ENCODE results near the gene TIMM8A. TPM values are rescaled to one million over a fixed set of nuclear protein-coding genes. Genes with fewer than 3 reads are reported as not detected.

Gene TIMM8A
- total RNA-seq, 2 donors from 2014 or later, result 4.0 to 4.9 TPM

DNA sequence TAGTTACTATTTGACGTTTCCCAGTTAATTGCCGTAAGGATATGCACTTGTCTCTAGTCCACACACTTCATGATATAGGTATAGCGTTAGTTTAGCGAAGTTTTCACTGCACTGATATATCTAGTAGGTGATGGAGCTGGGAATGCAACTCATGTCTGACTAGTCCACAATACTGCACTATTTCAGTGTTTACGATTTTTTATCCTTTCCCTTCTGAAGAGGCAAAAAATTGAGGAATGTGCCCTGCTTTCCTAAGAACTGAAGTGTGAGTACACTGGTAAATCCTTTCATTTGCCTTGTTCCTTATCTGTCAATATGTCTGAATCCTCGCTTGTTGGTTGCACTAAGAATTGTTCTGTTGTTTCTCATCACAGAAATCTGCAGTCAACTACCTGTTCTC lies 43.3 kb upstream of the TIMM8A start:
- WGBS, result 35% methylated on average over 6 of the region's 6 CpGs
- intact Hi-C loops (cut with DNase I), result no loop called here

DNA sequence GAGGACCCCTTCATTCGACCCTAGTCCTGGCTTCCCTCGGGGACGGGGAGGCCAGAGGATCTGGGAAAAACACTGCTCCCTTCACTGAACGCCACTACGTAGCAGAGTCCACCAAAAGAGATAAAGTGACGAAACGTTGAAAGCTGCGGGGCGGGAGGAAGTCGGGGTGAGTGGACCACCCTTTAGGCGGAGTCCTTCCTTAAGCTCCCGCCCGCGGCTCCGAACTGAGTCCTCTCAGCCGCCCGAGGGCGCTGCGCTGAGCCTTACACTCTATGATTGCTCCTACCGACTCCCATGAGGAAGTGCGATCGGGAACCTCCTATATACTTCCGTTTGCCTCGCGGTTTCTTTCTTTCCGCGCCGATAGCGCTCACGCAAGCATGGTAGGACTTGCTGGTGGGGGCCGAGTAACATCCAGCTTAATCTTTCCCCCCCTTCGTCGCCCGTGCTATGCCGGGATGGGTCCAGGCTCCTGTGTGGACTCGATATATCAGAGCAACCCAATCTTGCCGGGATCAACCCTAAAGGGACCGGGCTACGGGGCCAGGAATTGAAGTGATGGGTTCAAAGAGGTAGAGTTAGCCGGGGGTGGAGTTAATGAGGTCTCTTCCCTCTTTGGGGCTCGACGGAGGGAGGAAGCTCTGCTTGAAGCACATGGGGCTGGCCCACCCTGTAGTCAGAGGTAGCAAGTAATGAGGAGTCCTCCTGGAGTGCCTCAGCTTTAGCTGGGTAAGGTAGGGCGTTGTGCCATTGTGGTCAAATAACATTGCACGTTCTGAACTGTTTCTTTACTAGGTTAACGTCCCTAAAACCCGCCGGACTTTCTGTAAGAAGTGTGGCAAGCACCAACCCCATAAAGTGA lies 42.4 kb upstream of the TIMM8A start, which contains the start of gene RPL36A:
Gene RPL36A (plus strand): TSS at position 348 of the 862 bp plus-strand sequence. CDS start 33 bp downstream, at position 381.
- intact Hi-C loops (cut with DNase I), result no loop called here
- WGBS, result 1% methylated on average over 33 of the region's 47 CpGs
- TF ChIP-seq POLR2AphosphoS5 (IDR thresholded peaks at IDR 0.05) (peak; percentile 91), POLR2A (IDR thresholded peaks at IDR 0.05) (peak; percentile 52)
- TF ChIP-seq, protein P1, sequence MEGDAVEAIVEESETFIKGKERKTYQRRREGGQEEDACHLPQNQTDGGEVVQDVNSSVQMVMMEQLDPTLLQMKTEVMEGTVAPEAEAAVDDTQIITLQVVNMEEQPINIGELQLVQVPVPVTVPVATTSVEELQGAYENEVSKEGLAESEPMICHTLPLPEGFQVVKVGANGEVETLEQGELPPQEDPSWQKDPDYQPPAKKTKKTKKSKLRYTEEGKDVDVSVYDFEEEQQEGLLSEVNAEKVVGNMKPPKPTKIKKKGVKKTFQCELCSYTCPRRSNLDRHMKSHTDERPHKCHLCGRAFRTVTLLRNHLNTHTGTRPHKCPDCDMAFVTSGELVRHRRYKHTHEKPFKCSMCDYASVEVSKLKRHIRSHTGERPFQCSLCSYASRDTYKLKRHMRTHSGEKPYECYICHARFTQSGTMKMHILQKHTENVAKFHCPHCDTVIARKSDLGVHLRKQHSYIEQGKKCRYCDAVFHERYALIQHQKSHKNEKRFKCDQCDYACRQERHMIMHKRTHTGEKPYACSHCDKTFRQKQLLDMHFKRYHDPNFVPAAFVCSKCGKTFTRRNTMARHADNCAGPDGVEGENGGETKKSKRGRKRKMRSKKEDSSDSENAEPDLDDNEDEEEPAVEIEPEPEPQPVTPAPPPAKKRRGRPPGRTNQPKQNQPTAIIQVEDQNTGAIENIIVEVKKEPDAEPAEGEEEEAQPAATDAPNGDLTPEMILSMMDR (IDR thresholded peaks at IDR 0.05), result peak; percentile 12 to 70 (median 65)
- Histone ChIP-seq H3K4me1 (replicated peaks) (no peaks in the 10 kb centered on the region), H3K27me3 (replicated peaks; ENCODE audit: insufficient read depth) (no peaks in the 10 kb centered on the region), H3K27ac (peak within 1 kb of the TSS; percentile 55 to 71), H3K36me3 (no peaks in the 10 kb centered on the region), H3K4me3 (peak within 1 kb of the TSS; percentile 39 to 40), H3K9me3 (no peaks in the 10 kb centered on the region)
- peak; percentile 77 for DNase-seq (ENCODE audit: low spot score)

More for the DNA sequence above, 43.3 kb upstream of the TIMM8A start:
- Histone ChIP-seq H3K9me3 (no peaks in the 10 kb centered on the region), H3K4me3 (peak overlapping the region; percentile 39 to 40), H3K27ac (no peak overlapping the region), H3K4me1 (replicated peaks) (no peaks in the 10 kb centered on the region), H3K36me3 (no peaks in the 10 kb centered on the region), H3K27me3 (replicated peaks; ENCODE audit: insufficient read depth) (no peaks in the 10 kb centered on the region)
- TF ChIP-seq, protein P1 (IDR thresholded peaks at IDR 0.05), result no peak
- TF ChIP-seq POLR2A (IDR thresholded peaks at IDR 0.05) (no peak), POLR2AphosphoS5 (IDR thresholded peaks at IDR 0.05) (no peak)
- DNase-seq (ENCODE audit: low spot score), result no peak

DNA sequence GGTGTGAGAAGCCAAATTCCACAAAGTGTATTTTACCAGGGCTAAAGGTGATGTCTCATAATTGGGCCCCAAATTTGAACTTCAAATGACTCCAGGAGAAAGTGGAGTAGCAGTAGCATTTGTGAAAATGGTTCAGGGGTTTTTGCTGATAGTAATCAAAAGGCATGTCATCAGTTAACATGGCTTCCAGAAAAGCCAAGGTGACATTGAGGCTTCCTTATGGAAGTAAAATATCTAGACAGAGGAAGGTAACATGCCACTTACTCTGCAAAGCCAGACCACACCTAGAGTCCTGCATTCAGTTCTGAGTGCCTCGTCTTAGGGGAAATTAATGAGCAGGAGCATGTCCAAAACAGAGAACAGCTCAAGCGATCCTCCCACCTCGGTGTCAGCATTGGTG lies 40.1 kb upstream of the TIMM8A start:
- TF ChIP-seq, protein P1 (IDR thresholded peaks at IDR 0.05), result no peak
- intact Hi-C loops (cut with DNase I), result no loop called here
- no peak for DNase-seq (ENCODE audit: low spot score)
- 82% methylated on average over 2 of the region's 3 CpGs for WGBS
- no peaks in the 10 kb centered on the region for H3K4me1 ChIP-seq (replicated peaks)
- H3K9me3 ChIP-seq, result no peaks in the 10 kb centered on the region
- no peaks in the 10 kb centered on the region for H3K36me3 ChIP-seq
- H3K27me3 ChIP-seq (replicated peaks; ENCODE audit: insufficient read depth), result no peaks in the 10 kb centered on the region
- H3K4me3 ChIP-seq, result no peak overlapping the region
- no peak overlapping the region for H3K27ac ChIP-seq

DNA sequence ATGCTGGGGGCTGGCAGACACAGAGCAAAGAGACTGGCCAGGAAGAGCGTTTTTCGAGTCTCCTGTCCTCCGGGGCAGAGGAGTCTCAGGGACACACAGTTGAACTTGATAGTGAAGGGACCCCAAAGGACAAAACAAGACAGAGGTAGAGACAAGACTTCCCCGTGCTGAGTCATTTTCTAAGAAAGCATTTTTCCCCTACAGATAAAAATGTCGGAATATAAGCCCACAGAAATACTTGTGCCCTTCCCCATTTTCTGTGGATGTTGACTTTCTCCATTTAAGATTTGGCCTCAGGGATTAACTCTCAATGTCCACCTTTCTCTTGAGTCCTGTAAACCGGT lies 38.0 kb upstream of the TIMM8A start:
- H3K27ac ChIP-seq, result no peak overlapping the region
- TF ChIP-seq, protein P1 (IDR thresholded peaks at IDR 0.05), result no peak
- TF ChIP-seq POLR2AphosphoS5 (IDR thresholded peaks at IDR 0.05) (no peak), POLR2A (IDR thresholded peaks at IDR 0.05) (no peak)
- WGBS, result 73% methylated on average over 6 of the region's 6 CpGs

More for the DNA sequence above, 38.0 kb upstream of the TIMM8A start:
- Histone ChIP-seq H3K9me3 (no peaks in the 10 kb centered on the region), H3K36me3 (no peaks in the 10 kb centered on the region), H3K4me1 (replicated peaks) (no peaks in the 10 kb centered on the region), H3K4me3 (no peak overlapping the region), H3K27me3 (replicated peaks; ENCODE audit: insufficient read depth) (no peaks in the 10 kb centered on the region)
- DNase-seq (ENCODE audit: low spot score), result no peak
- intact Hi-C loops (cut with DNase I), result no loop called here

Data from prostate gland (tissue), 2 donors.